Effector CD8-positive, alpha-beta T cell (primary cell): ENCODE results near the gene CMSS1.

Experiments
- DNase-seq: peaks from one replicate; lab custom pipeline; 2025; lab: John Stamatoyannopoulos, UW

CMSS1 gene

GRCh38 chr3:99874237-99875002 lies 56.8 kb downstream of the CMSS1 start:
- DNase-seq: no peak

- no peak for DNase-seq
These were observed 57.9 kb downstream of the CMSS1 start for GRCh38 chr3:99875581-99875928.

- DNase-seq: peak; percentile 51
These were observed 58.5 kb downstream of the CMSS1 start for GRCh38 chr3:99875929-99876841.

- DNase-seq: no peak
These were observed 59.4 kb downstream of the CMSS1 start for GRCh38 chr3:99877031-99877579.

GRCh38 chr3:99878005-99878404 lies 60.3 kb downstream of the CMSS1 start:
- DNase-seq: no peak

GRCh38 chr3:99879275-99879674 lies 61.6 kb downstream of the CMSS1 start:
- no peak for DNase-seq

- DNase-seq: no peak
These were observed 63.5 kb downstream of the CMSS1 start for GRCh38 chr3:99881121-99881524.

GRCh38 chr3:99882436-99883137 lies 64.9 kb downstream of the CMSS1 start:
- DNase-seq: no peak

GRCh38 chr3:99883138-99883461 lies 65.4 kb downstream of the CMSS1 start:
- no peak for DNase-seq

GRCh38 chr3:99883693-99884092 lies 66.0 kb downstream of the CMSS1 start:
- DNase-seq: no peak

GRCh38 chr3:99884484-99884883 lies 66.8 kb downstream of the CMSS1 start:
- DNase-seq: no peak

GRCh38 chr3:99885085-99885484 lies 67.4 kb downstream of the CMSS1 start:
- no peak for DNase-seq

- DNase-seq: no peak
These were observed 68.2 kb downstream of the CMSS1 start for GRCh38 chr3:99885851-99886250.

- no peak for DNase-seq
These were observed 74.1 kb downstream of the CMSS1 start for GRCh38 chr3:99891610-99892285.

GRCh38 chr3:99892332-99892731 lies 74.7 kb downstream of the CMSS1 start:
- no peak for DNase-seq

GRCh38 chr3:99895131-99895696 lies 77.6 kb downstream of the CMSS1 start:
- DNase-seq: no peak

- DNase-seq: no peak
These were observed 78.2 kb downstream of the CMSS1 start for GRCh38 chr3:99895703-99896441.

GRCh38 chr3:99896482-99896881 lies 78.8 kb downstream of the CMSS1 start:
- DNase-seq: no peak

- no peak for DNase-seq
These were observed 81.9 kb downstream of the CMSS1 start for GRCh38 chr3:99899603-99900002.

GRCh38 chr3:99900248-99900647 lies 82.6 kb downstream of the CMSS1 start:
- DNase-seq: no peak
